HG02970 (cell line): Measurements from ENCODE around the gene SCAMP5.

Experiments
- ATAC-seq: cut with Tn5 transposase; IDR thresholded peaks from one replicate; pipeline ENCODE4 v1.9.1; 2021; ENCODE audit warnings: mild to moderate bottlenecking, moderate library complexity, moderate number of reproducible peaks; ENCODE audit not compliant: unreplicated experiment, low FRiP score

The SCAMP5 gene

GRCh38 chr15:75067123-75067830, 71.9 kb downstream of the SCAMP5 start:
- no peak for ATAC-seq

- no peak for ATAC-seq
These were observed 73.4 kb downstream of the SCAMP5 start for GRCh38 chr15:75068748-75069147.

GRCh38 chr15:75069301-75069925, 74.0 kb downstream of the SCAMP5 start:
- peak; percentile 79 for ATAC-seq

- no peak for ATAC-seq
These were observed 75.3 kb downstream of the SCAMP5 start for GRCh38 chr15:75070674-75071073.
